Neural crest cell (in vitro differentiated cells): ENCODE results near the gene C16orf92. TPM values are rescaled to one million over a fixed set of nuclear protein-coding genes. Genes with fewer than 3 reads are reported as not detected.

ENCODE experiments used
- DNase-seq: peaks from one replicate; pipeline ENCODE4 v3.0.0; 2021; ENCODE audit warnings: low read depth, mixed read lengths, low spot score
- H3K27ac Mint-ChIP-seq: one replicate; pipeline ENCODE4 v1.8.0; 2021; ENCODE audit warnings: mild to moderate bottlenecking, mixed read lengths; ENCODE audit not compliant: unreplicated experiment
- H3K27me3 Mint-ChIP-seq: 2 replicates; pipeline ENCODE4 v1.8.0; 2021; ENCODE audit warnings: low read depth, mild to moderate bottlenecking, mixed read lengths
- H3K36me3 Mint-ChIP-seq: 2 replicates; pipeline ENCODE4 v1.8.0; 2021; ENCODE audit warnings: low read depth, mild to moderate bottlenecking, mixed read lengths
- H3K4me1 Mint-ChIP-seq: 2 replicates; pipeline ENCODE4 v1.8.0; 2021; ENCODE audit warnings: mixed read lengths
- H3K4me3 Mint-ChIP-seq: one replicate; pipeline ENCODE4 v1.8.0; 2021; ENCODE audit warnings: mild to moderate bottlenecking, mixed read lengths
- H3K9me3 Mint-ChIP-seq: 2 replicates; pipeline ENCODE4 v1.8.0; 2021; ENCODE audit warnings: mixed read lengths
- CTCF ChIP-seq: fragments of 200-600 bp; sonication (generic); conservative IDR thresholded peaks from 2 replicates; pipeline ENCODE4 v1.5.0; 2021; ENCODE audit warnings: antibody characterized with exemption, mild to moderate bottlenecking
- long read RNA-seq: library from polyadenylated mRNA; unstranded; transcript quantifications from one replicate; pipeline ENCODE4 v2.0.0, GENCODE V29; 2020
- total RNA-seq: library from RNA; stranded (reverse); gene quantifications from 2 replicates; pipeline ENCODE4 v1.2.1, GENCODE V29; 2021

C16orf92 gene, protein sequence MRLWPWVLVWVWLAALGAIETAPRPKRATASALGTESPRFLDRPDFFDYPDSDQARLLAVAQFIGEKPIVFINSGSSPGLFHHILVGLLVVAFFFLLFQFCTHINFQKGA
- total RNA-seq: not detected in 2 replicates
- long read RNA-seq: 0 reads

DNA sequence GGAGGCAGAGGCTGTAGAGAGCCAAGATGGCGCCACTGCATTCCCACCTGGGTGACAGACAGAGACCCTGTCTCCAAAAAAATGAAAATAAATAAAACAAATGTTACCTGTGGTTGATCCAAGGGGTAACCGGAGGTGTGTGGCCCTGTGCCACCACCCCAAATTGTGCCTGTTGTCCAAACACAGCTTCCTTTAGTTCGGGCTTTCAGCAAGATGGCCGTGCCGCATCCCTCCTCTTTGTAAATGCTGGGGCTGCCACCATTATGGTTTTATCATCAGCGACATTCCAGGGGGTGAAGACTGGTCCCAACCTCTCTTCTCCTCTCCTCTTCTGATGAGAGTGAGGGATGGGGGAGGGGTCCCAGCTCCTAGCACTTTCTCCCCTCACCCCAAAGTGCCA lies at the start of gene C16orf92:
Gene C16orf92 (plus strand): TSS at position 312 of the 400 bp plus-strand sequence. CDS start 143 bp downstream, outside the sequence.
- Mint-ChIP-seq H3K36me3 (no peaks in the 10 kb centered on the region), H3K27me3 (peaks cover 13% of the 10 kb centered on the region), H3K4me1 (peaks cover 7% of the 10 kb centered on the region), H3K4me3 (no peak within 1 kb of the TSS), H3K27ac (peak within 1 kb of the TSS; percentile 19), H3K9me3 (no peaks in the 10 kb centered on the region)
- no peak for DNase-seq
- TF ChIP-seq CTCF: no peak

DNA sequence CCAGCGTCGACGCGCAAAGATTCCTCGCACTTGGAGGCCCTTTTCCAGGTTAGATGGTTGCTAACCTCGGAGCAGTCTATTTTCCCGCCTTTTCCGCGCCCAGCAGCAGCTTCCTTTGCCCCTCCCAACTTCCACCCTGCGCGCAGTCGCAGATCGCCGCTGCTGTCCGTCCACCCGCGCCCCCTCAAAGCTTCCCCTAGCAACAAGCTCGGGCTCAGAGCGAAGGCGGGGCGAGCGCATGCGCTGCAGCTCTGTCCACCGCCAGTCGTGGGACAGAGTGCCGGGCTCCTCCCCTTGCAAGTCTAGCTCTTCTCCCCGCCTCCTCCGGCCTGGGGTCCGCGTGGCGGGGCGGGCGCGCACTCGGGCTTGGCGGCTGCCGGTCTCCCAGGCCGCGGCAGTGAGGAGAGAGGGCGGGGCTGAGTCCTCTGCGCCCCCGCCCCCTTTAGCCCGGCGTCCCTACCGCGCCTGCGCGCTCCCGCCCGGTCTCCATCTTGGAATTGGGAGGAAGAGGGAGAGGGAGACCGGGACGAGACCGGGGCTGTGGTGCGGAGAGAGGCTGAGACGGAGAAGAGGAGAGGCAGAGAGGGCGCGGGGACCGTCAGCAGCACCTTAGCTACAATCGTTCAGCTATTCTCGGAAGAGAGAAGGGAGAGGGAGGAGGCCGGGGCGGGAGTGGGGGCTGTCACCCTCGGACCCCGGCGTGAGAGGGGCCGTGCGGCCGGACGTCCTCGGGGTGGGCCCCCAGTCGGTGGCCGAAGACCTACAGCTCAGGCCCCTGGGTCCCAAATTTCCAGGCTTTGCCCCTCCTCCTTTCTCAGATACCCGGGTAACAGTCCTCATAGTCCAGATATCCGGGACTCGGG lies 49.4 kb upstream of the C16orf92 start, which contains the start of gene TAOK2:
Gene TAOK2 (plus strand): TSS at position 485 of the 863 bp plus-strand sequence. CDS start 3,905 bp downstream, outside the sequence.
- Mint-ChIP-seq H3K27me3 (no peaks in the 10 kb centered on the region), H3K9me3 (peaks cover 6% of the 10 kb centered on the region), H3K27ac (peak within 1 kb of the TSS; percentile 91), H3K4me1 (peaks cover 38% of the 10 kb centered on the region), H3K36me3 (peaks cover 27% of the 10 kb centered on the region), H3K4me3 (peak within 1 kb of the TSS; percentile 98)
- no peak for TF ChIP-seq CTCF
- peak; percentile 99 for DNase-seq

DNA sequence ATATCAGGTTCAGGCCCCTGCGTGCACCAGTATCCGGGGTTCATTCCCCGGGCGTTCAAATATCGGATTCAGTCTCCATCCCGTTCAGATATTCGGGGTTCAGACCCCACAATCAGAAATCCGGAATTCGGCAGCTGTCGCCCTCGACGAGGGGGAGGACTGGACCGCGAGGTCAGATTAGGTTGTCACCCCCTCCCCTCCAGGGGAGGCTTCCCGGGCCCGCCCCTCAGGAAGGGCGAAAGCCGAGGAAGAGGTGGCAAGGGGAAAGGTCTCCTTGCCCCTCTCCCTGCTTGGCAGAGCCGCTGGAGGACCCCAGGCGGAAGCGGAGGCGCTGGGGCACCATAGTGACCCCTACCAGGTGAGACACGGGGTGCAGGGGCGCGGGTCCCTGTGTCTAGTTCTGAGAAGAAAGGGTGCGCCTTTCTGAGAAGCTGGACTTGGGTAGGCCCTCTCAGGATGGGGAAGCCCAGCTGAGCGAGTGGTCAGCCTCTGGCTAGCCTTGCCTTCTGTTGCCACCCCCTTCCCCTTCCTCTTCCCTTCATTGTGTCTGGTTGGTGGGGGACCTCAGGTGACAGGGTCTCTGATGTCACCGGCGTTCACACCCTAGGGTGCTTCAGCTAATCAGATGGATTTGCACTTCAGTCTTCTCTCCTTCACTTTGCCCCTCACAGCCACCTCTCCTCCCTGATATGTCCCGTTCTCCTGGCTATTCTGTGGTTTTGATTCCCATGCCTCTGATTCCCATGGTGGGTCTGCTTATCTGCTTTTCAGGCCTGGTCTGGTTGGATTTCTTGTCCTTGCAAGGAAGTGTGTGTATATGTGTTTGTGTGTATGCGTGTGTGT lies 48.5 kb upstream of the C16orf92 start:
- Mint-ChIP-seq H3K4me3 (peak overlapping the region; percentile 98), H3K27ac (peak overlapping the region; percentile 83), H3K9me3 (peaks cover 6% of the 10 kb centered on the region), H3K4me1 (peaks cover 38% of the 10 kb centered on the region), H3K36me3 (peaks cover 25% of the 10 kb centered on the region), H3K27me3 (no peaks in the 10 kb centered on the region)
- TF ChIP-seq CTCF: no peak
- no peak for DNase-seq

- peaks cover 22% of the 10 kb centered on the region for H3K36me3 Mint-ChIP-seq
- no peak for DNase-seq
- peak overlapping the region; percentile 83 for H3K27ac Mint-ChIP-seq
- peaks cover 38% of the 10 kb centered on the region for H3K4me1 Mint-ChIP-seq
- no peak for TF ChIP-seq CTCF
- no peaks in the 10 kb centered on the region for H3K27me3 Mint-ChIP-seq
- peak overlapping the region; percentile 98 for H3K4me3 Mint-ChIP-seq
- peaks cover 6% of the 10 kb centered on the region for H3K9me3 Mint-ChIP-seq
Measured at GRCh38 chr16:29975134-29975538, 47.9 kb upstream of the C16orf92 start.

- peak overlapping the region; percentile 98 for H3K4me3 Mint-ChIP-seq
- peak overlapping the region; percentile 58 for H3K27ac Mint-ChIP-seq
- DNase-seq: no peak
- H3K27me3 Mint-ChIP-seq: no peaks in the 10 kb centered on the region
- H3K36me3 Mint-ChIP-seq: peaks cover 22% of the 10 kb centered on the region
- peaks cover 6% of the 10 kb centered on the region for H3K9me3 Mint-ChIP-seq
- TF ChIP-seq CTCF: no peak
- peaks cover 38% of the 10 kb centered on the region for H3K4me1 Mint-ChIP-seq
Measured at GRCh38 chr16:29975811-29976511, 47.0 kb upstream of the C16orf92 start.
